Nephron (organoid): Measurements from ENCODE around the gene HNRNPU.

ENCODE experiments used
- H3K27ac Mint-ChIP-seq, 3 experiments: 2 replicates each; pipeline ENCODE4 v1.8.0; 2020; ENCODE audit warnings: mixed read lengths in 3 of 3, mild to moderate bottlenecking in 2 of 3, moderate library complexity in 1 of 3
- H3K27me3 Mint-ChIP-seq: 2 replicates; pipeline ENCODE4 v1.8.0; 2021; ENCODE audit warnings: low read depth, mild to moderate bottlenecking, moderate library complexity, mixed read lengths
- H3K36me3 Mint-ChIP-seq: 2 replicates; pipeline ENCODE4 v1.8.0; 2020; ENCODE audit warnings: low read depth, mixed read lengths
- H3K4me1 Mint-ChIP-seq: 2 replicates; pipeline ENCODE4 v1.8.0; 2020; ENCODE audit warnings: mixed read lengths
- H3K4me3 Mint-ChIP-seq, 3 experiments: 2 replicates each; pipeline ENCODE4 v1.8.0; 2020; ENCODE audit warnings: mild to moderate bottlenecking in 3 of 3, mixed read lengths in 3 of 3, moderate library complexity in 2 of 3
- H3K9me3 Mint-ChIP-seq: 2 replicates; pipeline ENCODE4 v1.8.0; 2020; ENCODE audit warnings: mixed read lengths
- TF ChIP-seq, protein P1 (sequence below), 3 experiments: fragments of 200-600 bp; sonication (generic); IDR thresholded peaks; one replicate each; pipeline ENCODE4 v1.5.0; 2021; ENCODE audit warnings: antibody characterized with exemption in 3 of 3; ENCODE audit not compliant: unreplicated experiment in 3 of 3

HNRNPU gene

DNA sequence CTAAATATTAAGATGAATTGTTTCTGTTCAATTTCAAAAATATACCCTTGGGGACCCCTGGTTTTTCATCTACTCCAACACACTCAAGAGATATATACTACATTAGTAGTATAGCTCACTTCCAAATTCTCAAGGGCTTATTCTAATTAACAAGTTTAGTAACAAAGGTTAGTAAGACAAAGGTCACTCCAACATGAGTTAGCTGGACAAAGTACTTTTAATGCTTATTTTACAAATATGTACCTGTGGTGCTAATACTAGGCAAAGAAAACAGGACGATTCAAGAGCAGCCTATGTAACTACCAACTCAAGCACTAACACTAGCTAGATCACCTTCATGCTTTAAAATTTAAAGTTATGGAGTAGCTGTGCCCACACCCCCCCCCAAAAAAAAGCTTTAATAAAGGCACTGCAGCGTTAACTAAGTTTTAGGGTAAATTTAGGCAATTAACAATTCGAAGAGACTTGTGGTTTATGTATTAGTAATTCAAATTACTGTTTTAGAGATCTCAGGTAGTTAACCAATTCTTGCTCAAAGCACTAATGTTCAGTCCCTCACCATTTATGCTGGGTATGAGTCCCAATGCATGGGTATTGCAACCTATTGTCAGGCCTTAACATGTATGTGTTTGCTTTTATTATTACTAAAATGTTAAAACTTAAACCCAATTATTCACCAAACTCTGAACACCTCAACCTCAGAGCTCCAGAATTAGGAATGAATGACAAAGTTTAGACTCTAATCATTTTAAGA is 14.1 kb downstream of the HNRNPU start:
- Mint-ChIP-seq H3K36me3 (peaks cover 93% of the 10 kb centered on the region), H3K9me3 (no peaks in the 10 kb centered on the region), H3K4me3 (no peak overlapping the region), H3K4me1 (no peaks in the 10 kb centered on the region), H3K27ac (peak overlapping the region in 2 of 3 experiments; percentile 32 to 69), H3K27me3 (no peaks in the 10 kb centered on the region)
- TF ChIP-seq, protein P1, sequence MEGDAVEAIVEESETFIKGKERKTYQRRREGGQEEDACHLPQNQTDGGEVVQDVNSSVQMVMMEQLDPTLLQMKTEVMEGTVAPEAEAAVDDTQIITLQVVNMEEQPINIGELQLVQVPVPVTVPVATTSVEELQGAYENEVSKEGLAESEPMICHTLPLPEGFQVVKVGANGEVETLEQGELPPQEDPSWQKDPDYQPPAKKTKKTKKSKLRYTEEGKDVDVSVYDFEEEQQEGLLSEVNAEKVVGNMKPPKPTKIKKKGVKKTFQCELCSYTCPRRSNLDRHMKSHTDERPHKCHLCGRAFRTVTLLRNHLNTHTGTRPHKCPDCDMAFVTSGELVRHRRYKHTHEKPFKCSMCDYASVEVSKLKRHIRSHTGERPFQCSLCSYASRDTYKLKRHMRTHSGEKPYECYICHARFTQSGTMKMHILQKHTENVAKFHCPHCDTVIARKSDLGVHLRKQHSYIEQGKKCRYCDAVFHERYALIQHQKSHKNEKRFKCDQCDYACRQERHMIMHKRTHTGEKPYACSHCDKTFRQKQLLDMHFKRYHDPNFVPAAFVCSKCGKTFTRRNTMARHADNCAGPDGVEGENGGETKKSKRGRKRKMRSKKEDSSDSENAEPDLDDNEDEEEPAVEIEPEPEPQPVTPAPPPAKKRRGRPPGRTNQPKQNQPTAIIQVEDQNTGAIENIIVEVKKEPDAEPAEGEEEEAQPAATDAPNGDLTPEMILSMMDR (IDR thresholded peaks at IDR 0.05; ENCODE audit: unreplicated experiment in 3 of 3) = no peak

DNA sequence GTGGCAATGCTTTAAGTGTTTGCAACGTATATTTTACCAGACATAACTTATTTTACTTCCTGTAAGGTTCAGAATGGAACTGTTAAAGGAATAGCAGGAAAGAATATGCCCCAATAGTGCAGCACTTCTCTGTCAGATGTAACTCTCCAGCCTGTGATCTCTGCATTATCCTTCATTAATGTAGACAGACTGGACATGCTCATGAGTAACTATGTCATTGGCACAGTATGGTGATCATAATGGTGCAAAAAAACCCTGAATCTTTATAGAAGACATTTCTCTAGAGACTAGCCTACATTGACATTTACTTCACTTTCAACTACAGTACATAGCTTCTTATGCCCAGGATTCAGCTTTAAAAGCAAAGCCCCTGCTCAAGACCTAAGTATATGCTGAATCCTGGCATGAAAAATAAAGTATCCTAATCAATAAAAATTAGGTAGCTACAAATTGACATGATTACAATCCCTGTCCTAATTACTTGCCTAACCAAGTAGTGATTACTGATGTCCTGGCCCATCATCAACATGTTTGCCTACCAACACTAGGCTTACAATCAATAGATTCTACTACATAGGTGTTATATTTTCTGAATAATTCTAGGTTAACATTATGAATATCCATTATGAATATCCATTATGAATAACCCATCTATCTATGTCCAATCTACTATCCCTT is 15.0 kb downstream of the HNRNPU start:
- Mint-ChIP-seq H3K36me3 (peaks cover 91% of the 10 kb centered on the region), H3K4me3 (no peak overlapping the region), H3K27me3 (no peaks in the 10 kb centered on the region), H3K9me3 (no peaks in the 10 kb centered on the region), H3K27ac (peak overlapping the region in 2 of 3 experiments; percentile 32 to 56), H3K4me1 (no peaks in the 10 kb centered on the region)
- TF ChIP-seq, protein P1 (IDR thresholded peaks at IDR 0.05; ENCODE audit: unreplicated experiment in 3 of 3) = no peak

DNA sequence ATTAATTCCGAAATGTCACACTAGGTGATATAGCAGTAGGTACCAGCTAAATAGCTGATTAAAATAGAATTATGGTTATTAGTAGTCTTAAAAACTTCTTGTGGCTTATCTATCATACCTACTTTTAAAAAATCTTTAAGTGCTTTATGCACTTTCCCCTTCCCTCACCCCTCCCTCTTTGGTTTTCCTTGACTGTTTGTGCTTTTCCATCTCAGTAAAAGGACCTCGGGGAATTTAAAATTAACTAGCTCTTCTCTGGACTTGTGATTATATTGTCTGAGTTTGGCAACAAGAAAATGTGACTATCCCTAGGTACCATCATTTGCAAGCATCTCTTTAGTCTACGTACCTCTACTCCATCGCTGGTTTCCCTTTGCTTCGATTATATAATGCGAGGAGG is 17.7 kb downstream of the HNRNPU start:
- Mint-ChIP-seq H3K4me1 (peaks cover 2% of the 10 kb centered on the region), H3K36me3 (peaks cover 90% of the 10 kb centered on the region), H3K4me3 (no peak overlapping the region), H3K9me3 (no peaks in the 10 kb centered on the region), H3K27ac (peak overlapping the region in 1 of 3 experiments; percentile 19), H3K27me3 (no peaks in the 10 kb centered on the region)
- TF ChIP-seq, protein P1 (IDR thresholded peaks at IDR 0.05; ENCODE audit: unreplicated experiment in 3 of 3) = no peak

- Mint-ChIP-seq H3K27me3 (no peaks in the 10 kb centered on the region), H3K36me3 (peaks cover 85% of the 10 kb centered on the region), H3K4me1 (peaks cover 23% of the 10 kb centered on the region), H3K9me3 (no peaks in the 10 kb centered on the region), H3K27ac (peak overlapping the region in 1 of 3 experiments; percentile 17), H3K4me3 (no peak overlapping the region)
- TF ChIP-seq, protein P1 (IDR thresholded peaks at IDR 0.05; ENCODE audit: unreplicated experiment in 3 of 3) = no peak
Observed at GRCh38 chr1:244844155-244845121, 19.9 kb downstream of the HNRNPU start.

- Mint-ChIP-seq H3K9me3 (no peaks in the 10 kb centered on the region), H3K4me1 (peaks cover 33% of the 10 kb centered on the region), H3K36me3 (peaks cover 85% of the 10 kb centered on the region), H3K27me3 (no peaks in the 10 kb centered on the region), H3K4me3 (no peak overlapping the region), H3K27ac (peak overlapping the region in 2 of 3 experiments; percentile 24 to 50)
- TF ChIP-seq, protein P1 (IDR thresholded peaks at IDR 0.05; ENCODE audit: unreplicated experiment in 3 of 3) = no peak
Observed at GRCh38 chr1:244843148-244843978, 21.0 kb downstream of the HNRNPU start.
